KG1 (cell line): Measurements from ENCODE around the gene RNU1-1.
"Not testable (repeated sequence)": the region's sequence is repeated elsewhere in the genome, so short reads cannot be mapped to it uniquely, and the experiment has no call there.

ENCODE experiments used
- DNase-seq: peaks from one replicate; lab custom pipeline; 2025; lab: John Stamatoyannopoulos, UW

The RNU1-1 gene

GRCh38 chr1:16521679-16522078, 7.6 kb upstream of the RNU1-1 start:
- DNase-seq, result not testable (repeated sequence)

- DNase-seq, result no peak
Measured at GRCh38 chr1:16521288-16521583, 7.2 kb upstream of the RNU1-1 start.

GRCh38 chr1:16520435-16521287, 6.6 kb upstream of the RNU1-1 start:
- not testable (repeated sequence) for DNase-seq

GRCh38 chr1:16519255-16519951, 5.3 kb upstream of the RNU1-1 start:
- not testable (repeated sequence) for DNase-seq

- not testable (repeated sequence) for DNase-seq
Measured at GRCh38 chr1:16518913-16519254, 4.8 kb upstream of the RNU1-1 start.

- not testable (repeated sequence) for DNase-seq
Measured at GRCh38 chr1:16516694-16517410, 2.8 kb upstream of the RNU1-1 start.

- DNase-seq, result peak; percentile 76
Measured at GRCh38 chr1:16513412-16514106, 526 bp downstream of the RNU1-1 start.

GRCh38 chr1:16512624-16513411, 1.3 kb downstream of the RNU1-1 start:
- DNase-seq, result not testable (repeated sequence)

- DNase-seq, result not testable (repeated sequence)
Measured at GRCh38 chr1:16511926-16512325, 2.2 kb downstream of the RNU1-1 start.

- DNase-seq, result peak; percentile 13
Measured at GRCh38 chr1:16508861-16509445, 5.1 kb downstream of the RNU1-1 start.

GRCh38 chr1:16506364-16507136, 7.5 kb downstream of the RNU1-1 start:
- not testable (repeated sequence) for DNase-seq

- DNase-seq, result not testable (repeated sequence)
Measured at GRCh38 chr1:16505870-16506269, 8.2 kb downstream of the RNU1-1 start.

GRCh38 chr1:16503494-16503893, 10.6 kb downstream of the RNU1-1 start:
- no peak for DNase-seq

GRCh38 chr1:16501446-16501845, 12.6 kb downstream of the RNU1-1 start:
- DNase-seq, result not testable (repeated sequence)

GRCh38 chr1:16500975-16501374, 13.1 kb downstream of the RNU1-1 start:
- DNase-seq, result not testable (repeated sequence)

GRCh38 chr1:16500466-16500865, 13.6 kb downstream of the RNU1-1 start:
- DNase-seq, result not testable (repeated sequence)

- DNase-seq, result peak; percentile 59
Measured at GRCh38 chr1:16498573-16499413, 15.3 kb downstream of the RNU1-1 start.

- not testable (repeated sequence) for DNase-seq
Measured at GRCh38 chr1:16498047-16498446, 16.0 kb downstream of the RNU1-1 start.

GRCh38 chr1:16497474-16497904, 16.6 kb downstream of the RNU1-1 start:
- DNase-seq, result not testable (repeated sequence)
